Endothelial cell (in vitro differentiated cells): ENCODE data around the gene RFX1. TPM values are rescaled to one million over a fixed set of nuclear protein-coding genes. Genes with fewer than 3 reads are reported as not detected.

ENCODE experiments used
- DNase-seq: peaks from one replicate; pipeline ENCODE4 v3.0.0; 2021; ENCODE audit warnings: low spot score
- H3K27ac Mint-ChIP-seq: one replicate; pipeline ENCODE4 v1.8.0; 2021; ENCODE audit warnings: mixed read lengths, inconsistent platforms; ENCODE audit not compliant: unreplicated experiment
- H3K27me3 Mint-ChIP-seq: one replicate; pipeline ENCODE4 v1.8.0; 2021; ENCODE audit warnings: mild to moderate bottlenecking, moderate library complexity, mixed read lengths, inconsistent platforms; ENCODE audit not compliant: unreplicated experiment
- H3K36me3 Mint-ChIP-seq: one replicate; pipeline ENCODE4 v1.8.0; 2021; ENCODE audit warnings: mild to moderate bottlenecking, low read depth, mixed read lengths, inconsistent platforms; ENCODE audit not compliant: unreplicated experiment
- H3K4me1 Mint-ChIP-seq: one replicate; pipeline ENCODE4 v1.8.0; 2021; ENCODE audit warnings: mild to moderate bottlenecking, mixed read lengths, inconsistent platforms; ENCODE audit not compliant: unreplicated experiment
- H3K4me3 Mint-ChIP-seq: one replicate; pipeline ENCODE4 v1.8.0; 2021; ENCODE audit warnings: mild to moderate bottlenecking, mixed read lengths, inconsistent platforms; ENCODE audit not compliant: unreplicated experiment
- H3K9me3 Mint-ChIP-seq: one replicate; pipeline ENCODE4 v1.8.0; 2021; ENCODE audit warnings: mixed read lengths, inconsistent platforms; ENCODE audit not compliant: unreplicated experiment
- CTCF ChIP-seq: fragments of 200-600 bp; sonication (generic); IDR thresholded peaks from one replicate; pipeline ENCODE4 v1.5.0; 2021; ENCODE audit warnings: antibody characterized with exemption; ENCODE audit not compliant: unreplicated experiment
- total RNA-seq: library from RNA; stranded (reverse); fragmentation: NEBNext Ultra II Directional; extraction: Animal tissue kit (Norgen Biotek cat#: 25700); gene quantifications from one replicate; pipeline ENCODE4 v1.2.1, GENCODE V29; 2021; ENCODE audit not compliant: unreplicated experiment

The RFX1 gene
- total RNA-seq, 1 donor from 2014 or later = 16.2 TPM

GRCh38 chr19:13932911-13933393, 73.2 kb downstream of the RFX1 start:
- H3K27me3 Mint-ChIP-seq = peaks cover 12% of the 10 kb centered on the region
- no peak overlapping the region for H3K27ac Mint-ChIP-seq
- peaks cover 3% of the 10 kb centered on the region for H3K36me3 Mint-ChIP-seq
- H3K4me1 Mint-ChIP-seq = no peaks in the 10 kb centered on the region
- no peak for DNase-seq
- H3K4me3 Mint-ChIP-seq = no peak overlapping the region
- H3K9me3 Mint-ChIP-seq = no peaks in the 10 kb centered on the region
- no peak for TF ChIP-seq CTCF

GRCh38 chr19:13932149-13932637, 73.9 kb downstream of the RFX1 start:
- DNase-seq = no peak
- peaks cover 2% of the 10 kb centered on the region for H3K4me1 Mint-ChIP-seq

GRCh38 chr19:13931391-13932148, 74.5 kb downstream of the RFX1 start:
- no peak for DNase-seq
- peaks cover 8% of the 10 kb centered on the region for H3K4me1 Mint-ChIP-seq
- TF ChIP-seq CTCF = no peak
- H3K9me3 Mint-ChIP-seq = no peaks in the 10 kb centered on the region
- peaks cover 3% of the 10 kb centered on the region for H3K36me3 Mint-ChIP-seq
- H3K27me3 Mint-ChIP-seq = peaks cover 12% of the 10 kb centered on the region
- H3K4me3 Mint-ChIP-seq = no peak overlapping the region
- no peak overlapping the region for H3K27ac Mint-ChIP-seq

More at GRCh38 chr19:13932149-13932637, 73.9 kb downstream of the RFX1 start:
- peaks cover 12% of the 10 kb centered on the region for H3K27me3 Mint-ChIP-seq
- H3K9me3 Mint-ChIP-seq = no peaks in the 10 kb centered on the region
- no peak overlapping the region for H3K4me3 Mint-ChIP-seq
- TF ChIP-seq CTCF = no peak
- H3K27ac Mint-ChIP-seq = no peak overlapping the region
- H3K36me3 Mint-ChIP-seq = peaks cover 3% of the 10 kb centered on the region

- DNase-seq = no peak
- H3K36me3 Mint-ChIP-seq = peaks cover 7% of the 10 kb centered on the region
- H3K4me3 Mint-ChIP-seq = no peak overlapping the region
- H3K27ac Mint-ChIP-seq = no peak overlapping the region
- H3K27me3 Mint-ChIP-seq = peaks cover 12% of the 10 kb centered on the region
- no peak for TF ChIP-seq CTCF
- H3K9me3 Mint-ChIP-seq = no peaks in the 10 kb centered on the region
- H3K4me1 Mint-ChIP-seq = peaks cover 13% of the 10 kb centered on the region
Observed at GRCh38 chr19:13930402-13930801, 75.7 kb downstream of the RFX1 start.

- H3K36me3 Mint-ChIP-seq = peaks cover 9% of the 10 kb centered on the region
- no peak overlapping the region for H3K4me3 Mint-ChIP-seq
- H3K27ac Mint-ChIP-seq = no peak overlapping the region
- DNase-seq = no peak
- H3K4me1 Mint-ChIP-seq = peaks cover 13% of the 10 kb centered on the region
- H3K27me3 Mint-ChIP-seq = peaks cover 9% of the 10 kb centered on the region
- no peaks in the 10 kb centered on the region for H3K9me3 Mint-ChIP-seq
- TF ChIP-seq CTCF = no peak
Observed at GRCh38 chr19:13929956-13930355, 76.2 kb downstream of the RFX1 start.
